Suprapubic skin (tissue), 4 donors: ENCODE data around the gene MNAT1. TPM values are rescaled to one million over a fixed set of nuclear protein-coding genes. Genes with fewer than 3 reads are reported as not detected.

Source experiments
- DNase-seq, 2 donors: peaks; one replicate each; pipeline ENCODE4 v3.0.0-alpha.2; 2019; ENCODE audit warnings: low spot score in 2 of 2
- H3K27ac ChIP-seq: fragments of 200-600 bp; sonication (generic); one replicate; pipeline ENCODE4 v1.5.1; 2019
- H3K27me3 ChIP-seq: fragments of 200-600 bp; sonication (generic); one replicate; pipeline ENCODE4 v1.5.1; 2019
- H3K36me3 ChIP-seq: fragments of 200-600 bp; sonication (generic); one replicate; pipeline ENCODE4 v1.5.1; 2019
- H3K4me1 ChIP-seq: fragments of 200-600 bp; sonication (generic); one replicate; pipeline ENCODE4 v1.5.1; 2019
- H3K4me3 ChIP-seq: fragments of 200-600 bp; sonication (generic); one replicate; pipeline ENCODE4 v1.5.1; 2019; ENCODE audit warnings: mild to moderate bottlenecking
- H3K9me3 ChIP-seq: fragments of 200-600 bp; sonication (generic); one replicate; pipeline ENCODE4 v1.5.1; 2019
- CTCF ChIP-seq, 2 donors: fragments of 200-600 bp in 1 of 2; fragments of 450-650 bp in 1 of 2; sonication (generic) in 1 of 2; IDR thresholded peaks; one replicate each; pipeline ENCODE4 v1.5.1; 2016 to 2019; ENCODE audit warnings: antibody characterized with exemption in 2 of 2, mild to moderate bottlenecking in 1 of 2, moderate library complexity in 1 of 2
- EP300 ChIP-seq: sonication (generic); formaldehyde crosslinking; IDR thresholded peaks from one replicate; pipeline ENCODE4 v1.6.1; 2017; ENCODE audit warnings: antibody characterized with exemption
- POLR2A ChIP-seq, 2 donors: fragments of 450-650 bp; IDR thresholded peaks; one replicate each; pipeline ENCODE4 v1.6.1; 2017; ENCODE audit warnings: antibody characterized with exemption in 2 of 2, mild to moderate bottlenecking in 2 of 2, moderate library complexity in 2 of 2
- POLR2AphosphoS5 ChIP-seq, 3 donors: sonication (generic); formaldehyde crosslinking; IDR thresholded peaks; one replicate each; pipeline ENCODE4 v1.6.1; 2017; ENCODE audit warnings: antibody characterized with exemption in 3 of 3
- WGBS: methylation state at CpG from one replicate; pipeline ENCODE4 v1.1.5; 2018; 5-methylcytosine and 5-hydroxymethylcytosine counted together
- total RNA-seq, 4 donors: library from RNA; depleted of rRNA; stranded (reverse); fragments of >200 nt; gene quantifications; one replicate each; pipeline ENCODE4 v1.1.0, GENCODE V29; 2016

The MNAT1 gene
- total RNA-seq = 10 to 100 TPM; 13.1 to 38.8 (median 22.0) TPM

- H3K9me3 ChIP-seq = no peaks in the 10 kb centered on the region
- peak; percentile 77 to 89 for DNase-seq
- no peaks in the 10 kb centered on the region for H3K27me3 ChIP-seq
- H3K27ac ChIP-seq = peak within 1 kb of the TSS; percentile 57
- no peaks in the 10 kb centered on the region for H3K36me3 ChIP-seq
- H3K4me1 ChIP-seq = peaks cover 32% of the 10 kb centered on the region
- H3K4me3 ChIP-seq = peak within 1 kb of the TSS; percentile 74
- TF ChIP-seq CTCF (IDR thresholded peaks at IDR 0.05) (no peak), POLR2AphosphoS5 (IDR thresholded peaks at IDR 0.05) (no peak), POLR2A (IDR thresholded peaks at IDR 0.05) (no peak), EP300 (no peak)
- WGBS = 3% methylated on average over 32 of the region's 33 CpGs
Measured at GRCh38 chr14:60734465-60735242, at the start of gene MNAT1. TSS of gene MNAT1 (plus strand) at chr14:60734761. CDS start at chr14:60734863, 102 bp downstream.

GRCh38 chr14:60686865-60687264 is 47.7 kb upstream of the MNAT1 start:
- Histone ChIP-seq H3K27ac (no peak overlapping the region), H3K36me3 (no peaks in the 10 kb centered on the region), H3K9me3 (peaks cover 6% of the 10 kb centered on the region), H3K27me3 (no peaks in the 10 kb centered on the region), H3K4me1 (no peaks in the 10 kb centered on the region), H3K4me3 (no peak overlapping the region)
- TF ChIP-seq CTCF (IDR thresholded peaks at IDR 0.05) = no peak
- TF ChIP-seq POLR2A (IDR thresholded peaks at IDR 0.05) = no peak
- no peak for TF ChIP-seq EP300
- no peak for TF ChIP-seq POLR2AphosphoS5 (IDR thresholded peaks at IDR 0.05)
- DNase-seq = no peak

GRCh38 chr14:60691383-60692113 is 43.0 kb upstream of the MNAT1 start:
- WGBS = 79% methylated on average over 3 of the region's 3 CpGs
- Histone ChIP-seq H3K36me3 (no peaks in the 10 kb centered on the region), H3K27ac (no peak overlapping the region), H3K4me1 (no peaks in the 10 kb centered on the region), H3K9me3 (no peaks in the 10 kb centered on the region), H3K27me3 (no peaks in the 10 kb centered on the region), H3K4me3 (no peak overlapping the region)
- TF ChIP-seq POLR2A (IDR thresholded peaks at IDR 0.05) (no peak), CTCF (IDR thresholded peaks at IDR 0.05) (no peak), EP300 (no peak), POLR2AphosphoS5 (IDR thresholded peaks at IDR 0.05) (no peak)
- DNase-seq = no peak

- DNase-seq = no peak
- no peaks in the 10 kb centered on the region for H3K9me3 ChIP-seq
- no peak overlapping the region for H3K27ac ChIP-seq
- WGBS = 84% methylated on average over 4 of the region's 4 CpGs
- H3K4me1 ChIP-seq = no peaks in the 10 kb centered on the region
- no peak overlapping the region for H3K4me3 ChIP-seq
- no peaks in the 10 kb centered on the region for H3K27me3 ChIP-seq
- no peaks in the 10 kb centered on the region for H3K36me3 ChIP-seq
- TF ChIP-seq CTCF (IDR thresholded peaks at IDR 0.05) (no peak), POLR2AphosphoS5 (IDR thresholded peaks at IDR 0.05) (no peak), EP300 (no peak), POLR2A (IDR thresholded peaks at IDR 0.05) (no peak)
Measured at GRCh38 chr14:60695327-60695726, 39.2 kb upstream of the MNAT1 start.

GRCh38 chr14:60700598-60700997 is 34.0 kb upstream of the MNAT1 start:
- no peak for DNase-seq
- TF ChIP-seq EP300 (no peak), POLR2A (IDR thresholded peaks at IDR 0.05) (no peak), CTCF (IDR thresholded peaks at IDR 0.05) (no peak), POLR2AphosphoS5 (IDR thresholded peaks at IDR 0.05) (no peak)
- H3K27me3 ChIP-seq = no peaks in the 10 kb centered on the region
- no peak overlapping the region for H3K4me3 ChIP-seq
- H3K27ac ChIP-seq = no peak overlapping the region
- 91% methylated on average over 3 of the region's 3 CpGs for WGBS
- H3K9me3 ChIP-seq = peaks cover 4% of the 10 kb centered on the region
- no peaks in the 10 kb centered on the region for H3K4me1 ChIP-seq
- no peaks in the 10 kb centered on the region for H3K36me3 ChIP-seq
